ENCODE data around the gene ACTR6. TPM values are rescaled to one million over a fixed set of nuclear protein-coding genes. Genes with fewer than 3 reads are reported as not detected.
"Not testable (repeated sequence)": the region's sequence is repeated elsewhere in the genome, so short reads cannot be mapped to it uniquely, and the experiment has no call there.

ACTR6 gene
- polyA plus RNA-seq, 3 donors, result 32.6 to 37.5 (median 34.5) TPM

- no peak for DNase-seq
Observed at GRCh38 chr12:100214518-100214917, 13.9 kb downstream of the ACTR6 start.

GRCh38 chr12:100215209-100215608 lies 14.6 kb downstream of the ACTR6 start:
- DNase-seq, result no peak

- no peak for DNase-seq
Observed at GRCh38 chr12:100216337-100216736, 15.7 kb downstream of the ACTR6 start.

GRCh38 chr12:100219328-100220109 lies 18.9 kb downstream of the ACTR6 start:
- DNase-seq, result no peak

- no peak for DNase-seq
Observed at GRCh38 chr12:100221523-100221922, 20.9 kb downstream of the ACTR6 start.

GRCh38 chr12:100222173-100222572 lies 21.6 kb downstream of the ACTR6 start:
- DNase-seq, result not testable (repeated sequence)

GRCh38 chr12:100225491-100225890 lies 24.9 kb downstream of the ACTR6 start:
- DNase-seq, result no peak

- no peak for DNase-seq
Observed at GRCh38 chr12:100229036-100229635, 28.5 kb downstream of the ACTR6 start.

- peak; percentile 15 for DNase-seq
Observed at GRCh38 chr12:100229876-100230275, 29.3 kb downstream of the ACTR6 start.

GRCh38 chr12:100231873-100232272 lies 31.3 kb downstream of the ACTR6 start:
- not testable (repeated sequence) for DNase-seq

GRCh38 chr12:100234166-100234565 lies 33.6 kb downstream of the ACTR6 start:
- DNase-seq, result no peak

- DNase-seq, result peak; percentile 45
Observed at GRCh38 chr12:100234591-100235304, 34.1 kb downstream of the ACTR6 start.

GRCh38 chr12:100238801-100239200 lies 38.2 kb downstream of the ACTR6 start:
- DNase-seq, result no peak

- no peak for DNase-seq
Observed at GRCh38 chr12:100239589-100239988, 39.0 kb downstream of the ACTR6 start.

- DNase-seq, result no peak
Observed at GRCh38 chr12:100243137-100243536, 42.5 kb downstream of the ACTR6 start.

- no peak for DNase-seq
Observed at GRCh38 chr12:100247765-100248164, 47.1 kb downstream of the ACTR6 start.

GRCh38 chr12:100248886-100249285 lies 48.3 kb downstream of the ACTR6 start:
- no peak for DNase-seq

GRCh38 chr12:100249941-100250340 lies 49.3 kb downstream of the ACTR6 start:
- DNase-seq, result no peak

GRCh38 chr12:100251917-100252316 lies 51.3 kb downstream of the ACTR6 start:
- DNase-seq, result peak; percentile 60

GRCh38 chr12:100253437-100253836 lies 52.8 kb downstream of the ACTR6 start:
- no peak for DNase-seq

- DNase-seq, result no peak
Observed at GRCh38 chr12:100254876-100255275, 54.3 kb downstream of the ACTR6 start.

GRCh38 chr12:100258127-100258526 lies 57.5 kb downstream of the ACTR6 start:
- no peak for DNase-seq

GRCh38 chr12:100263131-100263530 lies 62.5 kb downstream of the ACTR6 start:
- no peak for DNase-seq

Measured in renal pelvis (tissue), 4 donors.